GM23248 (cell line): ENCODE results near the gene CHGA.

Experiments used
- EZH2 ChIP-seq: fragments of 200-600 bp; sonication (generic); IDR thresholded peaks from 2 replicates; pipeline ENCODE4 v1.6.1; 2018; ENCODE audit warnings: antibody characterized with exemption, mild to moderate bottlenecking; ENCODE audit not compliant: insufficient read depth, poor library complexity, severe bottlenecking
- EZH2phosphoT487 ChIP-seq: fragments of 200-600 bp; sonication (generic); IDR thresholded peaks from 2 replicates; pipeline ENCODE4 v1.6.1; 2018; ENCODE audit warnings: antibody characterized with exemption, moderate library complexity, mild to moderate bottlenecking, low read depth; ENCODE audit not compliant: insufficient read depth

DNA sequence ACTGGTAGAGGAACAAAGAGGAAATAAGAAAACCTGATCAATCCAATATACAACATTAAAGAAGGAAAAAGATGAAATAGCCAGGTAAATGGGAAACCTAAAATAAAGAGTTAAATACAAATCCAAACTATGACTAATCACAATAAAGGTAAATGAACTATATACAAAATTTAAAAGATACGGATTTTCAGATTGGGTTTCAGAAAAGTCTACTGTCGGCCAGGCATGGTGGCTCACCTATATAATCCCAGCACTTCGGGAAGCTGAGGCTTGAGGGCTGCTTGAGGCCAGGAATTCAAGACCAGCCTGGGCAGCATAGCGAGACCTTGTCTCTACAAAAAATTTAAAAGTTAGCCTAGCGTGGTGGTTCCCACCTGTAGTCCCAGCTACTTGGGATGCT lies 39.9 kb upstream of the CHGA start:
- TF ChIP-seq EZH2 (no peak), EZH2phosphoT487 (no peak)
